NCI-H1417 (cell line): Measurements from ENCODE around the gene SYNPO.

ENCODE experiments used
- DNase-seq, 3 experiments: peaks; one replicate each; lab custom pipeline; 2025; lab: John Stamatoyannopoulos, UW

The SYNPO gene

DNA sequence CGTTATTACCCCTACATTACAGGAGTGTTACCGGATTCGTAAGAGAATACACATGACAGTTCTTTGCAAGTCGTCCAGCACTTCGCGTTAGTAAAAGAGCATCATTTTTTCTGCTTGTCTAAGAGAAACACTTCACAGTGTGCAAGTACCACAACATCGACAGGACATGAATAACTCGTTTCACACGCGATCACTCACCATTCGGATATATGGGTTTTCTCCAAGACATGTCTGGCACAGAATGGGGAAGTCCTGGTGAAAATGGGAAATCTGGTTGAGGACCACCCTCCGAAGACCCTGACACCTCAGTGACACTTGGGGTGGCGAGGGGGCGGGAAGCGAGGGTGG lies 59.8 kb downstream of the SYNPO start:
- no peak for DNase-seq

DNA sequence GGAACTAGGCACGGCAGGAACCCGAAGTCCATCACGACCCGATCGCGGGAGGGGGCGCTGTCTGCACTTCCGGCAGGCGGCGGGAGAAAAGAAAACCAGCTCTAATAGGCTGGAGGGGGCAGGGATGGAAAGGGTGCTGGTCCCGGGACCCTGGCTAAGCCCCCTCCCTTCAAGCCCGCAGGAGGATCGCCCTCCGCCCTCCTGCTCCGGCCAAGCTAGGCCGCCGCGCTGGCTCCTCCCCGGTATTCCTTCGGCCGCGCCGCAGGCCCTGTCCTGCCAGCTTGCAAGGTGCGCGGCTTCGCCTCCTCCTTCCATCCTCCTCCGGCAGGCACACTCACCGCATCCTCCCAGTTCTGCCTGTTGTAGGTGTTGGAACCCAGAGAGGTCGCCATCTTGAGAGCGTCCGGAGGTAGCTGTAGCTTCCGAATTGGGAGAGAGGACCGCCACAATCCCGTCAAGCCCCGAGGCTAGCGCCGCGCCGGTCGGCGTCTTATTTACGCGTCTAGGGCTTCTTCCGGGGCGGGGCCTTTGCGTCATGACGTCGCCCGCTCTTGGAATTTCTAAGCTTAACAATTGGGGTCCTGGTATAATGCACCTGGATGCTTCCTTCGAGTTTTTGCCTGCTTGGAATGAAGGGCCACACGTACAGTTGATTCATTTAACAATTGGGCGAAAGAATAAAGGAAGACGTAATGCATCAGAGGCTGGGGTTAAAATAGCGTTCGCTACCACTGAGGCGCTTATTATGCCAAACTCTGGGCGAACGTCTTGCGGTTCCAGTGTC lies 60.3 kb downstream of the SYNPO start, which contains the start of gene RBM22:
Gene RBM22, minus strand, starts transcription at position 469 of the 784 bp plus-strand sequence. Its CDS starts 77 bp downstream, at position 392.
- DNase-seq = peak; percentile 82 to 95 (median 91)

DNA sequence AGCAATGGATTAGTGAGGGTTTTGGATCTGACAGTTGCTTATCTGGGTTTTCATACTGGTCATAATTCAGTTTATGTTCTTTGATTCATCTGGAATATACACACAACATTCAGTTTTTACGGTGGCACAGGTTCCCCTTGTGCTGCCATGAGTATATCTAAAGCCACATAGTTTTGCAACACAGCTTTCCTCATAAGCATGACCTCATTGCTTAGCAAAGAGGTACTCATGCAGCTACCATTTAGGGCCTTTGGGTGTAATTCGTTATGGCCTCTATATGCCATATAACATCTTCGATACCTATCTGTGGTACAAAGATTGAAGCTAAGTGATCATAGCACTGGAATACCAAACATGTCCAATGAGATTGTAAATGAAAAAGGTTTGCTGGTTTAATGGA lies 63.3 kb downstream of the SYNPO start:
- no peak for DNase-seq

DNA sequence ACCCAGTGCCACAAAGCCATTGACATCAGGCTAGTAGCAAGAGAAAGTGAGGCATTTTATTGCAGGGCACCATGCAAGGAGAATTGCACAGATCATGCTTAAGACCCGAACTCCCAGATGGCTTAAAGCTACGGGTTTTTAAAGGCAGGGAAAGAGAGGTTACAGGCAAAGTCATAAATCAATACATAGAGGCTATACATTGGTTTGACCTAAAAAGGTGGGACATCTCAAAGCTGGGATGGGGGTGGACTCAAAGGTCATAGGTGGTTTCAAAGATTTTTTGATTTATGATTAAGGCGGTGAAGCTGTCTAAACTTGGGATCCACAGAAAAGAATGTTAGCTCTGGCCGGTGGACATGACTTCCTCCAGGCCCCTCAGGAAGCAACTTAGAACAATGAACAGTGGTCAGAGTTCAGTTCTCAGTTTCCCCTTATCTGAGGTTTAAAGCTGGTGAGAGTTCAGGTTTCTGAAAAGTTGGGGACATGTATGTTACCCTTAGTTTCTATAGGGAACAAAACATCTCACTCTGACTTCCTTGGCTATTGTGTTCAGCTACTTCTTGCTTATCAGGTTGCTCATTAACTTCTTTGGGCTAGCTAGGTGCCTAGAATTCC lies 66.4 kb downstream of the SYNPO start:
- DNase-seq = no peak
